Measurements from ENCODE around the gene SMPD1.

The SMPD1 gene

GRCh38 chr11:6378640-6378989, 11.7 kb upstream of the SMPD1 start:
- in situ Hi-C loops (cut with HindIII; ENCODE audit: low pct_ligation_motif_present, low sequenced_read_pairs) = no loop called here
- Histone ChIP-seq H3K4me3 (ENCODE audit: low read depth, low read length) (no peak overlapping the region), H3K27me3 (replicated peaks) (no peaks in the 10 kb centered on the region), H3K36me3 (replicated peaks) (no peaks in the 10 kb centered on the region), H3K27ac (no peak overlapping the region)
- DNase-seq = no peak
- TF ChIP-seq CTCF (IDR thresholded peaks at IDR 0.05; ENCODE audit: low read depth, low read length, missing control alignments) = no peak

- no peak overlapping the region for H3K4me3 ChIP-seq (ENCODE audit: low read depth, low read length)
- no peaks in the 10 kb centered on the region for H3K27me3 ChIP-seq (replicated peaks)
- DNase-seq = no peak
- no peak overlapping the region for H3K27ac ChIP-seq
- no peaks in the 10 kb centered on the region for H3K36me3 ChIP-seq (replicated peaks)
- in situ Hi-C loops (cut with HindIII; ENCODE audit: low pct_ligation_motif_present, low sequenced_read_pairs) = no loop called here
- TF ChIP-seq CTCF (IDR thresholded peaks at IDR 0.05; ENCODE audit: low read depth, low read length, missing control alignments) = no peak
Measured at GRCh38 chr11:6385046-6385777, 5.1 kb upstream of the SMPD1 start.

GRCh38 chr11:6387811-6388599, 2.3 kb upstream of the SMPD1 start:
- DNase-seq = no peak
- Histone ChIP-seq H3K4me3 (ENCODE audit: low read depth, low read length) (no peak overlapping the region), H3K27ac (no peak overlapping the region), H3K27me3 (replicated peaks) (no peaks in the 10 kb centered on the region), H3K36me3 (replicated peaks) (no peaks in the 10 kb centered on the region)
- no peak for TF ChIP-seq CTCF (IDR thresholded peaks at IDR 0.05; ENCODE audit: low read depth, low read length, missing control alignments)
- in situ Hi-C loops (cut with HindIII; ENCODE audit: low pct_ligation_motif_present, low sequenced_read_pairs) = no loop called here

- no peak for TF ChIP-seq CTCF (IDR thresholded peaks at IDR 0.05; ENCODE audit: low read depth, low read length, missing control alignments)
- DNase-seq = no peak
- Histone ChIP-seq H3K27ac (no peak overlapping the region), H3K4me3 (ENCODE audit: low read depth, low read length) (no peak overlapping the region), H3K27me3 (replicated peaks) (no peaks in the 10 kb centered on the region), H3K36me3 (replicated peaks) (no peaks in the 10 kb centered on the region)
- in situ Hi-C loops (cut with HindIII; ENCODE audit: low pct_ligation_motif_present, low sequenced_read_pairs) = no loop called here
Measured at GRCh38 chr11:6388748-6389147, 1.5 kb upstream of the SMPD1 start.

- TF ChIP-seq CTCF (IDR thresholded peaks at IDR 0.05; ENCODE audit: low read depth, low read length, missing control alignments) = no peak
- Histone ChIP-seq H3K27ac (peak overlapping the region; percentile 5), H3K36me3 (replicated peaks) (no peaks in the 10 kb centered on the region), H3K27me3 (replicated peaks) (no peaks in the 10 kb centered on the region), H3K4me3 (ENCODE audit: low read depth, low read length) (peak overlapping the region; percentile 81)
- DNase-seq = no peak
- in situ Hi-C loops (cut with HindIII; ENCODE audit: low pct_ligation_motif_present, low sequenced_read_pairs) = no loop called here
Measured at GRCh38 chr11:6390718-6391469, 620 bp downstream of the SMPD1 start.
